Peyer's patch (tissue), 4 donors: ENCODE data around the gene IL20RB.

Experiments used
- CTCF ChIP-seq, 6 experiments: fragments of 450-650 bp in 4 of 6; fragments of 200-600 bp in 2 of 6; sonication (generic) in 1 of 6; IDR thresholded peaks; one replicate each; pipeline ENCODE4 v1.5.1; 2017 to 2019; ENCODE audit warnings: antibody characterized with exemption in 6 of 6, mild to moderate bottlenecking in 3 of 6, moderate library complexity in 1 of 6
- POLR2A ChIP-seq, 2 donors: fragments of 450-650 bp; IDR thresholded peaks; one replicate each; pipeline ENCODE4 v1.5.1; 2017; ENCODE audit warnings: antibody characterized with exemption in 2 of 2, mild to moderate bottlenecking in 2 of 2, moderate library complexity in 2 of 2

GRCh38 chr3:137050281-137050680 is 92.5 kb downstream of the IL20RB start:
- TF ChIP-seq CTCF (IDR thresholded peaks at IDR 0.05), result no peak
- TF ChIP-seq POLR2A (IDR thresholded peaks at IDR 0.05), result no peak
